ENCODE measurements around the gene DEDD2. TPM values are rescaled to one million over a fixed set of nuclear protein-coding genes. Genes with fewer than 3 reads are reported as not detected.

The DEDD2 gene
- total RNA-seq: 28.5 and 38.4 TPM in 2 replicates

GRCh38 chr19:42217520-42218437, at the start of gene DEDD2:
DEDD2 (minus strand) TSS chr19:42217677; CDS start chr19:42217007, 670 bp downstream.

DNA sequence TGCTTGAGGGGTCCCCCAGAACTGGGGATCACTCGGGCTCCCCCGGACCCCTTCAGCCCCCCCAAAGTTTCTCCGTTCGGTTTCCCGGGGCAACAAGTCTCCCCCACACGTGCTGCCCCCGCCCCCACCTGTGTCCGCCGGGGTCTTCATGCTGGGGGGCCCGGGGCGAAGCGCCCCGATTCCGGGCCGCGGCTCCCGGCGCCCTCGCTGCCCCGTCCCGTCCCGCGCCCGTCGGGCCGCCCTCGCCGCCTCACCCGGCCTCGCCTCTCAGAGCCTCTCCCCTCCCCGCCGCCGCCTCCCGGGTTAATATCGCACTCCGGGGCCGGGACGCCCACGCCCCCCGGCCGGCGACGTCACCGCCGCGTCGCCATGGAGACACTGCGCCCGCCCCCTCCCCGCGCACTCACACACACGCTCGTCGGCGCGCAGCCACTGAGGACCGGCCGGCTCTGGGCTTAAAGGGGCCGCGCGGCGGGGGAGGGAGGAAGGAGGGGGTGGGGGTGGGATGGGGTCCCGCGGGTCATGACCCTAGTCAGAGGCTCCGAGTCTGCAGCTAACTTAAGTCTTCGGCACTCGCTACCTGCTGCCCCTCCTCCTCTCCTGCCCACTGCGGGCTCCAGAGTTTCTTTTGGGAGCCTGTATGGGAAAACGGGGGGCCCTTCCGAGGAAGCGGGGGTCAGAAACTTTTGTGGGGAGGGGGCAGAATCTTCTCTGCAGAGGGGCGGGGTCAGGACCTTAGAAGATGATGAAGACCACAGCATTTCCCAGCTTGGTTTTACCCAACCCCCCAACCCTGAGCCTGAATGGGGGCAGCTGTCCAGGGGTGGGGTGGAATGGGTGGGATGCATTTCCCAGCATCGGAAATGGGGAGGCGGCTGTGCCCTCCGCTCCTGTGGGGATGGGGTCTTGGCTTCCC, 37.6 kb upstream of the DEDD2 start, which contains the start of gene ERF:
TSS of gene ERF (minus strand) at position 279 of the 916 bp plus-strand sequence. CDS start at position 150, 129 bp downstream.

DNA sequence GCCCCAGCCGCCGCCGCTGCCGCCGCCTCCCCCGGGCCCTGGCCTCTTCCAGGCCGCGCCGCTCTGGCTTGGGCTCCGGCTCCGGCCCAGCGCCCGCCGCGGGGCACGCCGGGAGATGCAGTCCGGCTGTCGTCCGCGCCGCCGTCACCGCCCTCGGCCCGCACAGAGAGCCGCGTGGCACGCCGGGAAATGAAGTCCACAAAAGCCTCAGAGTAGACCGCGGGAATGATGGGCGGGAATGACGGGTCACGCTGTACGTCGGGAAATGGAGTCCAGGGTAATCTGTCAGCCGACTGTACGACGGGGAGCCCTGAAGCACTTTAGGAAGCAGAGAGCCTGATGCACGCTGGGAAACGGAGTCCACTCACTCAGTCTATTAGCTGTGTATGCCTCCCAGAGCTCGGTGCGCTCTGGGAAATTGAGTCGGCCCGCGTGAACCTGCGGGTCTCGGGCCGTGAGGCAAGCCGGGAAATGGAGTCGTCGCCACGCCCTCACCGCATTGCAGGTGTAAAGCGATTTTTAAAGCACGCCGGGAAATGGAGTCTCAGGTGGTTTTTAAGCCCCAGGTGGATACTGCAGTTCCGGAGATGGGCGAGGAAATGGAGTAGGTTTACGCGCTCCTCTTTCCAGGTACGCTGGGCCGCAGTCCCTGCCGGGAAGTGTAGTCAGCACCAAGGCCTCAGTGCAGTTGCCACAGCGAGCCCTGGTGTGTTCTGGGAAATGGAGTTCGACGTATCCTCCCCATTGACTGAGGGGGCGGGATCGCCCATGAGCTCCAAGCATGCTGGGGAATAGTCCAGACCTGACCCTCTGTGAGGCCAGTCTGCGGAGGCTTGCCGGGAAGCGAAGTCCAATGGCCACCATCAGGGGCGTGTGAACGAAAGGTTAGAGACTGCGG, 25.3 kb upstream of the DEDD2 start, which contains the start of gene GSK3A:
TSS of gene GSK3A (minus strand) at position 91 of the 898 bp plus-strand sequence. CDS start 137 bp downstream, outside the sequence.

DNA sequence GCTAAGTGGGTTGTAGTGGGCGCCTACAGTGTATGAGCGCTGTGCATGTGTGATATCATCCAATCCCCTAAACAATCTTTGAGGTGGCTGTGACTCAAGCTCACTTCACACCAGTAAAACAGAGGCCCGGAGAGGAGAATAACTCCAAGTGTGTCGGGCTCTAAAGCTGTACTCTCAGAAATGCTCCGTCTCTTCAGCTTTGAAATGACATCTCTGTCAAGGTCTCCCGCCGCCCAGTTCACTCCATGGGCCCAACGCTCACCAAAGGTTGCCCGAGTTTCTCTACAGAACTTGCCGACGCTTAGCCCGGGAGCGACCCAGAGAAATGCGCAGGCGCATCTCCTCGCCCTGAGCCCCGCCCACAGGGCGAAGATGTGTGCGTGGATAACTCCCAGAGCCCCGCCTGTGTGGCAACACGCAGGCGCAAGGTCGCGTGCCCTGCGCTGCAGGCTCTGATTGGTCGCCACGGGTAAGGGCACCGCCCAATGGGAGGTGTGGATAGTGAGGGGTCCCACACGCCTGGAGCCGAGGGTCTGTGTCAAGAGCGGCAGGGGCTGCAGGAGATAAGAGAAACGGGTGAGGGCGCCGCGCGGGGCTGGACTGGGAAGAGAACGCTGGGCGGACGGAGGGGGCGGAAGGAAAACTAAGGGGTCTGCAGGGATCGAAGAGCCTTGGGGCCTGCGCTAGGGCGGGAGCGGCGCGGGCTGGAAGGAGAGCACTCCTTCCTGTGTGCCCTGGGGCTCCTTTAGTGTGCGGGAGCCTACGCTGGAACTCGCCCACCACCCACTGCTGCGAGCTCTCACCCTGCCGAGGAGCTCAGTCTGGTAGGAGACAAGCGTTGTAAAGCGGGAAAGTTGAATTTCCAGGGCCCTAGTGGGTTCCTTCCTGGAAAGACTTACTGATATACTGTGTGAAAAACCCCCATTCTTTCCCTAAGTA, 2.6 kb upstream of the DEDD2 start, which contains the start of gene ZNF526:
TSS of gene ZNF526 (plus strand) at position 501 of the 939 bp plus-strand sequence. CDS start 4,092 bp downstream, outside the sequence.

Other genes with a start within 250 kb of the DEDD2 start
- gene ATP1A3, start 223.4 kb downstream of the DEDD2 start, total RNA-seq: under 0.01 and 0.49 TPM in 2 replicates
- gene GRIK5, start 147.5 kb downstream of the DEDD2 start, total RNA-seq: 1.1 and 5.6 TPM in 2 replicates
- 19.9 and 24.0 TPM in 2 replicates for gene ZNF574, start 141.5 kb downstream of the DEDD2 start, total RNA-seq
- 0.38 and 0.98 TPM in 2 replicates for gene POU2F2, start 85.2 kb downstream of the DEDD2 start, total RNA-seq
- 5.5 and 6.0 TPM in 2 replicates for gene ZNF526, start 2.6 kb upstream of the DEDD2 start, total RNA-seq
- 25.6 and 28.4 TPM in 2 replicates for gene GSK3A, start 24.9 kb upstream of the DEDD2 start, total RNA-seq
- 44.5 and 62.1 TPM in 2 replicates for gene ERF, start 37.5 kb upstream of the DEDD2 start, total RNA-seq
- 48.9 and 108 TPM in 2 replicates for gene CIC, start 51.6 kb upstream of the DEDD2 start, total RNA-seq
- 0.81 and 3.9 TPM in 2 replicates for gene PRR19, start 84.5 kb upstream of the DEDD2 start, total RNA-seq
- 108 and 112 TPM in 2 replicates for gene PAFAH1B3, start 84.9 kb upstream of the DEDD2 start, total RNA-seq
- 0.13 and 0.16 TPM in 2 replicates for gene TMEM145, start 95.6 kb upstream of the DEDD2 start, total RNA-seq
- 23.8 and 78.8 TPM in 2 replicates for gene MEGF8, start 108.0 kb upstream of the DEDD2 start, total RNA-seq
- gene CNFN, start 172.6 kb upstream of the DEDD2 start, total RNA-seq: 3.4 and 5.2 TPM in 2 replicates
- 2.9 and 8.8 TPM in 2 replicates for gene LIPE, start 209.7 kb upstream of the DEDD2 start, total RNA-seq
- not detected in 2 replicates for gene CXCL17, start 225.3 kb upstream of the DEDD2 start, total RNA-seq

Measured in mesangial cell (primary cell).